HG03159 (cell line): ENCODE data around the gene FCSK.

ENCODE experiments used
- ATAC-seq: cut with Tn5 transposase; IDR thresholded peaks from one replicate; pipeline ENCODE4 v1.9.1; 2021; ENCODE audit warnings: mild to moderate bottlenecking, moderate library complexity; ENCODE audit not compliant: unreplicated experiment

FCSK gene

DNA sequence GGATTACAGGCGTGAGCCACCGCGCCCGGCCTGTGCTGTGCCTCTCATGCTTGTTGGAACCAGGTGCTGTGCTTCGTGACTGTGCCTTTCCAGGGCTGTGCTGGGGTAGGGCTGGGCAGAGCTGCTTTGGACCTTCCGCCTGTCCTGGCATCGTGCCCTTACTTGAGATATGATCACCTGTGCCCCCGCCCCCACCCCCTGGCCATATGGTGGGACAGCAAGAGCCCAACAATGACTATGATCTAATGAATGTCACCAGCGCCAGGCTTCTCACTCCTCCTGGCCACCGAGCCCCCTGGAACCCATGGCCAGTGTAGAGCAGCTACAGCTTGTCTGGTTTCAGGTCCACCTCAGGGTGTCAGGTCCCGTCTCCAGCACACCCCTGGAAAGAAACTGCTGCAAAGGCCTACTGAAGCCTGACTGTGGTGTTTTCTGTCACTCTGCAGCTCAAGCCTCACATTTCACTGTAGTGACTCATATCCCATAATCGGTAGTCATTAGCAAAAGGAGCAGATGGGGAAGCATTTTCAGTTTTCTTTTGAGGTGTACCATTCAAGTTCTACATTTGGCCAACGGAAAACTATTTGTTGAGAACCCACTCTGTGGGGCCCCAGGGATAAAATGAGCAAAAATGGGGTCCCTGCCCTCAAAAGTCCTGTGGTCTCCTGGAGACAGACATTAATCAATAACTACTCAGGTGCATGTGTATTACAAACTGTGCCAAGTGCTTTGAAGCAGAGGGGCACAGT, 22.1 kb downstream of the FCSK start:
- peak; percentile 84 for ATAC-seq

GRCh38 chr16:70478169-70478568, 23.8 kb downstream of the FCSK start:
- no peak for ATAC-seq

DNA sequence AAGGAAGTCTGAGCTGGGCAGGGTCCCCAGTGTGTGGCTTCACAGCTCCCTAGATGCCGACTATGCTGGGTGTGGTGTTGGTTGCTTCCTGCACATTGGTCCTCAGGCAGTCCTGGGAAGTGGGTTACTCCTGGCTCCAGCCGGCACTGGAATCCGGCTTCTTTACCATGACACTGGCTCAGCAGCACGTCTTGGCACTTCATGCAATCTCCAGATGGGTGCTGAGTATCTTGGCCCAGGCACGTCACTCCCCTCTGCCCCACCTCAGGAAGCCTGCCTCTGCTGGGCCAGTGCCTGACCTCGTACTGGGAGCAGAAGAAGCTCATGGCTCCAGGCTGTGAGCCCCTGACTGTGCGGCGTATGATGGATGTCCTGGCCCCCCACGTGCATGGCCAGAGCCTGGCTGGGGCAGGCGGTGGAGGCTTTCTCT, 24.5 kb downstream of the FCSK start:
- ATAC-seq = no peak

- no peak for ATAC-seq
Observed at GRCh38 chr16:70480127-70481105, 26.0 kb downstream of the FCSK start.

- no peak for ATAC-seq
Observed at GRCh38 chr16:70481929-70482536, 27.6 kb downstream of the FCSK start.

DNA sequence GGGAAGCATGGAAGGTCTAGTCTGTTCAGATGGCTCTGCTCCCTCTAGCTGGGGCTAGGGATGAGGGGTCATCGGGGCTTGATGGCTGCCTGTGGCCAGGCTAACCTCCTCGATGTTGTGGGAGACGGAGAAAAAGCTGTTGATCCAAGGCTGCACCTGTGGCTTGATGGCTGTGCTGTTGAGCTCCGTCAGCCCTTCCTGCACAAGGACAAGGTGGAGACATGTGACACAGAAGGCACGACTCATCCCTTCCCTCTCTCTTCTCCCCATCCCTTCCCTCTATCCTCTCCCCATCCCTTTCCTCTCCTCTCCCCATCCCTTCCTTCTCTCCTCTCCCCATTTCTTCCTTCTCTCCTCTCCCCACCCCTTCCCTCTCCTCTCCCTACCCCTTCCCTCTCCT, 28.2 kb downstream of the FCSK start:
- ATAC-seq = no peak

GRCh38 chr16:70483426-70483825, 29.0 kb downstream of the FCSK start:
- ATAC-seq = no peak

DNA sequence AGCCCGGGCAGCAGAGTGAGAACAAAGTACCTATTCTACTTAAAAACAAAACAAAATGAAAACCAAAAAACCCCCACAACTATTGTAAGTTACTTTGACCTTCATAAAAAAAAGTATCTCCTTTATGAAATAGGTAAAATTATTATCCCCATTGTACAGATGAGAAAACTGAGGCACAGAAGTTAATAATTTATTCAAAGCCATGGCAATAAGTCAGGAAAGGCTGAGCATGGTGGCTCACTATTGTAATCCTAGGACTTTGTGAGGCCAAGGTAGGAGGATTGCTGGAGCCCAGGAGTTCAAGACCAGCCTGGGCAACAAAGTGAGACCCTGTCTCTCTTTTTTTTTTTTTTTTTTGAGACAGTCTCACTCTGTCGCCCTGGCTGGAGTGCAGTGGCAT, 30.5 kb downstream of the FCSK start:
- no peak for ATAC-seq

DNA sequence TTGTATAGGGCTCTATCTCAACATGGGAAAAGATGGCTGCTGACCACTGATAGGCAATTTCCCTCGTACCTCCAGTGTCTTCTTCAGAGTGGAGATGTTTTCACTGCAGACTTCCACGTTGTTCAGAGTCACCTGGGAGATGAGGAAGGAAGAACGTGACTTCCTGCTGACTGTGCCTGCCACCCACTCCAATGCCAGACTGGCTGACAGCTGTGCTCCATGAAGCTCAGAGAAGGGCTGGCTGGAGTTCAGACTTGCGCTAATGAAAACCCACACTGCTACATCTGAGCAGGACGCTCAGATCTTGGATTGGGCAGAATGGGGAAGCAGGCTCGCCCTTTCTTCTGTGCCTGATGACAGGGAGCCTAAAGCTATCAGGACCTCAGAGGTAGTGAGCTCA, 35.9 kb downstream of the FCSK start:
- ATAC-seq = no peak

DNA sequence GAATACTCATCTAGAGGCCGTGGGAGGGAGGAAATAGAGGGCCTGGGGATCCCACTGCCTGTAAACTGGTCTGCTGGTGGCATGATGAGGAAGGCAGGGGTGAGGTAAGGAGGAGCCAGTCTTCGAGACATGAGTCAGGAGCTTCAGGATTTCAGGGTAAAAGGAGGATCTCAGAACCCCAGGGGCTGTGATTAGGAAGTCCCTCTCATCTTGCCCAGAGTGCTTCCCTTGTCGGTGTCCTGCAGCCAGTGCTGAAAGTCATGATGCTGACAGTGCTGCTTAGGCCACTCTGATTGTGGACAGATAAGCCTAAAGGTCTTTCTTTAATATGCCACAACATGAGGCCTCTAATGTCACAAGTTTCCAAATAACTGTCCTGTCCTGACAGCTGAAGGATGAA, 39.4 kb downstream of the FCSK start:
- no peak for ATAC-seq

- ATAC-seq = no peak
Observed at GRCh38 chr16:70494202-70494770, 39.9 kb downstream of the FCSK start.

GRCh38 chr16:70494777-70495176, 40.4 kb downstream of the FCSK start:
- no peak for ATAC-seq

DNA sequence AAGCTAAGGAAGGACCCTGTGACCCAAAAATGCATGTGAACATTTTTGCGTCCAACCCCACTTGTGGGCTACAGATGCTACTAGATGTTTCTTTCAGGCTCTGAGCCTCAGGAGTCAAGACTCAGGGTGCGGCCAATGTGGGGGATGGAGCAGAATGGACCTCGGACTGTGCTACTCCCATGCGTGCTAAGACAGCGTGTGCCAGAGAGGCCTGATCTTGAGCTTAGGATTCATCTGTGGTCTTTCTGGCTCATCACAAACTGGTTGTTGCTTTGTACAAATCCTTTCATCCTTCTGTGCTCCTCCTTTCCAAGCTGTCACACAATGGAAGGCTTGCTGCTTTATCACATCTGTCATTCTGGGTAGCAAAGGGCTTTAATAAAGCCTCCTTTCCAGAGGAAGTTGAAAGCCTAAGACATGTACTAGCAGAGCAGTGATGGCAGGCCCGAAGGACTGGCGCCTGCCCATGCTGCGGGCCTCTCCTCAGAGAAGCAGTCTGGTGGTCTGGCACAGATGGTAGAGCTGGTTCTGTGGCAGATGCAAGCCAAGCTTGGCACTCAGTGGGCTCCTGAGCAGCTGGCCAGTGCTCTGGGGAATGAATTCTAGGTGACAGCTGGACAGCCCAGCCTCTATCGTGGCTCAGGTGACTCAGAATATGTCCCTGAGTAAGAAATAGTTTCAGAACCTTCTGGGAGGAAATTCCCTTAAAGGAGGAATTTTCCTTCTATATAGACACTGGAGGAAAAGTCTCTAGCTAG, 41.2 kb downstream of the FCSK start:
- ATAC-seq = no peak

GRCh38 chr16:70496513-70496912, 42.1 kb downstream of the FCSK start:
- no peak for ATAC-seq

DNA sequence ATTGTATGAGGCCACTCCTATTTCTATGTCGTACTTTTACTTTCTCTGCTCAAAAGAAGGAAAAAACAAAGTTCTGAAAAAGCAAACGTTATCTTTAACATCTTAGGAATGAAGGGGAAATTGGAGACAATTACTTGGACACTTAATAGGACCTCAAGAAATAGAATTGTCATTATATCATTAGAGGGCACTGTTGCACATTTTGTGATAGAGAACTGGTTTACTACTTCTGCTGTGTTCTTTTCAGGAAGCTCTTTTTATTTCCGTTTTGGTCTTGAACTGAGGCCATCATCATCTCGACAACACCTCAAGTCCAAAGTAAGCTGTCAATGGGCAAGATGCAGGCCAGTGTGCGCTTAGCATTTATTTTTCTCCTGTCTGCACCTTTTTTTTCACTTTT, 54.4 kb downstream of the FCSK start:
- ATAC-seq = no peak

DNA sequence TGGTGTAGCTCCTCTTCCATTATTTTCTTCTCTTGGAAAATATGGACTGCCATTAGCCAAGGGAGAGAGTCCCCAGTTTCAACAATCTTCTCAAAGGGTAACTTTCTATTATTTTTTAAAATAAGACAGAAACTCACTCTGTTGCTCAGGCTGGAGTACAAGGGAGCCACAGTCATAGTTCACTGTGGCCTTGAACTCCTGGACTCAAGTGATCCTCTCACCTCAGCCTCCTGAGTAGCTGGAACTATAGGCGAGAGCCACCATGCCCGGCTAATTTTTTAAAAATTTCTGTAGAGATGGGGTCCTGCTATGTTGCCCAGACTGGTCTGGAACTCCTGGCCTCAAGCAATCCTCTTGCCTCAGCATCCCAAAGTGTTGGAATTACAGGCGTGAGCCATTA, 55.8 kb downstream of the FCSK start:
- ATAC-seq = no peak

DNA sequence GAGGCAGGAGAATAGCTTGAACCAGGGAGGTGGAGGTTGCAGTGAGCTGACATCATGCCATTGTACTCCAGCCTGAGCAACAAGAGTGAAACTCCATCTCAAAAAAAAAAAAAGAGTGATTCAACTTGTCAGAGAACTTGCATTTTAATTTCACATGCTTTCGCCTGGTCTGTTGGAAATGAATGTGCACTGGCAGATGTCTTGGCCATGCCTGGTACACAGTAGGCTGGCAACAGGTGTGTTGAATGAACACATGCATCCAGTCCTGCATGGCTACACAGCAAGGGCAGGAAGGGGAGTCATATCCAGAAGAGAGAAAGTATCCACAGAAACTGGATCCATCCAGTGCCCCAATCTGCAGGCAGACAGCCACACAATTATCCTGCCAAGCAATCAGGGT, 57.4 kb downstream of the FCSK start:
- ATAC-seq = no peak

DNA sequence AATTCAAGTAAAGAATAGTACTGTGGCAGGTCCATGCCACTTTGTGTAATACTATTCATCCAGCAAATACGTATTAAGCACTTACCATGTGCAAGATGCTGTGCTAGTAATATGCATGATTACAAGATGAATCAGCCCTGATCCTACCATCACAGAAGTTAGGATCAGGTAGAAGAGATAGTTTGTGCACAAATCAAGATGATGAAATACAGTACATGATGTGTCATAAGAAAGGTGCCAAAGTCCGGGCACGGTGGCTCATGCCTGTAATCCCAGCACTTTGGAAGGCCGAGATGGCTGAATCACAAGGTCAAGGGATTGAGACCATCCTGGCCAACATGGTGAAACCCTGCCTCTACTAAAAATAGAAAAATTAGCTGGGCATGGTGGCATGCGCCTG, 58.1 kb downstream of the FCSK start:
- no peak for ATAC-seq

DNA sequence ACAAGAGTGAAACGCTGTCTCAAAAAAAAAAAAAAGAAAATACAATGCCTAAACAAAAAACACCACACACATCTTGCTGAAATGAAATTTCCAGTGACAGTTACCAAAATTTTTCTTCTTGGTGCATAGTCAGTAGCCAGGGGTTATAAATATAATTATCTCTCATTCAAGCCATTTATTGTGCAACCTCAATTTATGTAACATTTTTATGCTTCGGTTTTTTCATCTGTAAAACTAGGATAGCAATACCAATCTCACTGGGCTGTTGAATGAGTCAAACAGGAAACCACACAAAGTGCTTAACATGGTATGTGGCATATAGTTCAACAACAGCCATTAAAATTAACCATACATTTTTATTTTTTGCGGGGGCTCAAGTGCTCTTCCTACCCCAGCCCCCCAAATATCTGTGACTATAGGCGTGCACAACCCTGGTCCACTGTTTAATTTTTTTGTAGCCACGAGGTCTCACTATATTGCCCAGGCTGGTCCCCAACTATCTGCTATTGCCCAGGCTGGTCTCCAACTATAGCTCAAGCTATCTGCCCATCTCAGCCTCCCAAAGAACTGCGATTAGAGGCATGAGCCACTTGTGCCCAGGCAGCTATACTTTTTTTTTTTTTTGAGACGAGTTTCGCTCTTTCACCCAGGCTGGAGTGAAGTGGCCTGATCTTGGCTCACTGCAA, 66.4 kb downstream of the FCSK start:
- no peak for ATAC-seq
